Measurements from ENCODE around the gene SEC14L2.
A peak's percentile ranks its signal among the peaks of the same experiment; 100 is the strongest.

Gene SEC14L2

GRCh38 chr22:30351226-30351625, 45.6 kb upstream of the SEC14L2 start:
- H3K4me2 ChIP-seq (ENCODE audit: low read length): no peak overlapping the region
- H2AFZ ChIP-seq (ENCODE audit: low read depth, low read length): no peak overlapping the region
- H3K9me3 ChIP-seq (ENCODE audit: insufficient read depth, low read length): no peaks in the 10 kb centered on the region
- H4K20me1 ChIP-seq (ENCODE audit: insufficient read depth, low read length): peaks cover 49% of the 10 kb centered on the region
- H3K27me3 ChIP-seq (ENCODE audit: low read depth, low read length): no peaks in the 10 kb centered on the region
- peaks cover 63% of the 10 kb centered on the region for H3K36me3 ChIP-seq (replicated peaks; ENCODE audit: low read depth, low read length)
- no peak overlapping the region for H3K9ac ChIP-seq (ENCODE audit: low read length)
- no peak overlapping the region for H3K27ac ChIP-seq (ENCODE audit: low read length)
- peaks cover 91% of the 10 kb centered on the region for H3K79me2 ChIP-seq (ENCODE audit: low read length)
- no peak for TF ChIP-seq EZH2phosphoT487 (IDR thresholded peaks at IDR 0.05; ENCODE audit: low read depth)
- TF ChIP-seq, protein P1, sequence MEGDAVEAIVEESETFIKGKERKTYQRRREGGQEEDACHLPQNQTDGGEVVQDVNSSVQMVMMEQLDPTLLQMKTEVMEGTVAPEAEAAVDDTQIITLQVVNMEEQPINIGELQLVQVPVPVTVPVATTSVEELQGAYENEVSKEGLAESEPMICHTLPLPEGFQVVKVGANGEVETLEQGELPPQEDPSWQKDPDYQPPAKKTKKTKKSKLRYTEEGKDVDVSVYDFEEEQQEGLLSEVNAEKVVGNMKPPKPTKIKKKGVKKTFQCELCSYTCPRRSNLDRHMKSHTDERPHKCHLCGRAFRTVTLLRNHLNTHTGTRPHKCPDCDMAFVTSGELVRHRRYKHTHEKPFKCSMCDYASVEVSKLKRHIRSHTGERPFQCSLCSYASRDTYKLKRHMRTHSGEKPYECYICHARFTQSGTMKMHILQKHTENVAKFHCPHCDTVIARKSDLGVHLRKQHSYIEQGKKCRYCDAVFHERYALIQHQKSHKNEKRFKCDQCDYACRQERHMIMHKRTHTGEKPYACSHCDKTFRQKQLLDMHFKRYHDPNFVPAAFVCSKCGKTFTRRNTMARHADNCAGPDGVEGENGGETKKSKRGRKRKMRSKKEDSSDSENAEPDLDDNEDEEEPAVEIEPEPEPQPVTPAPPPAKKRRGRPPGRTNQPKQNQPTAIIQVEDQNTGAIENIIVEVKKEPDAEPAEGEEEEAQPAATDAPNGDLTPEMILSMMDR (IDR thresholded peaks at IDR 0.05; ENCODE audit: low read depth, low read length): no peak
- H3K4me1 ChIP-seq (ENCODE audit: low read length): peaks cover 28% of the 10 kb centered on the region
- H3K4me3 ChIP-seq (ENCODE audit: low read length): no peak overlapping the region

DNA sequence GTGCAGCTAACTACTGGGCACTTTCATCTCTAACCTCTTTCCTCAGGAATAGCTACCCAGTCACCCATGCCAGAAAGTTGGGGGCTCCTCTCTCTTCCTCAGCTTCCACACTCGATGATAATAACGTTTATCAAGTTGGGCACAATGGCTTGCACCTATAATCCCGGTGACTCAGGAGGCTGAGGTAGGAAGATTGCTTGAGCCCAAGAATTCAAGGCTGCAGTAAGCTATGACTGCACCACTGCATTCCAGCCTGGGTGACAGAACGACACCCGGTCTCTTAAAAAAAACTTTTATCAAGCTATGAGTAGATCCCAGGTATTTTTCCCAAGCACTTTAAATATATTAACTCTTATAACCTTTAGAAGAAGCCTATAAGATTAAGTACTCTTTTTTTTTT, 42.2 kb upstream of the SEC14L2 start:
- Histone ChIP-seq H3K36me3 (replicated peaks; ENCODE audit: low read depth, low read length) (peaks cover 38% of the 10 kb centered on the region), H3K4me2 (ENCODE audit: low read length) (peak overlapping the region; percentile 98), H3K4me1 (ENCODE audit: low read length) (peaks cover 17% of the 10 kb centered on the region), H3K27ac (ENCODE audit: low read length) (no peak overlapping the region), H2AFZ (ENCODE audit: low read depth, low read length) (no peak overlapping the region), H4K20me1 (ENCODE audit: insufficient read depth, low read length) (peaks cover 30% of the 10 kb centered on the region), H3K9me3 (ENCODE audit: insufficient read depth, low read length) (no peaks in the 10 kb centered on the region), H3K9ac (ENCODE audit: low read length) (no peak overlapping the region), H3K27me3 (ENCODE audit: low read depth, low read length) (no peaks in the 10 kb centered on the region), H3K79me2 (ENCODE audit: low read length) (peaks cover 66% of the 10 kb centered on the region), H3K4me3 (ENCODE audit: low read length) (no peak overlapping the region)
- TF ChIP-seq EZH2phosphoT487 (IDR thresholded peaks at IDR 0.05; ENCODE audit: low read depth): no peak
- TF ChIP-seq, protein P1 (IDR thresholded peaks at IDR 0.05; ENCODE audit: low read depth, low read length): no peak

- Histone ChIP-seq H2AFZ (ENCODE audit: low read depth, low read length) (peak within 1 kb of the TSS; percentile 66; the same call in 1 of the 2 replicates), H3K36me3 (replicated peaks; ENCODE audit: low read depth, low read length) (peaks cover 22% of the 10 kb centered on the region), H3K27ac (ENCODE audit: low read length) (peak within 1 kb of the TSS; percentile 81), H3K4me3 (ENCODE audit: low read length) (peak within 1 kb of the TSS; percentile 83), H3K79me2 (ENCODE audit: low read length) (peaks cover 47% of the 10 kb centered on the region), H3K4me2 (ENCODE audit: low read length) (peak within 1 kb of the TSS; percentile 98), H3K9me3 (ENCODE audit: insufficient read depth, low read length) (no peaks in the 10 kb centered on the region), H4K20me1 (ENCODE audit: insufficient read depth, low read length) (peaks cover 30% of the 10 kb centered on the region), H3K9ac (ENCODE audit: low read length) (peak within 1 kb of the TSS; percentile 89), H3K4me1 (ENCODE audit: low read length) (peaks cover 17% of the 10 kb centered on the region), H3K27me3 (ENCODE audit: low read depth, low read length) (no peaks in the 10 kb centered on the region)
- TF ChIP-seq EZH2phosphoT487 (IDR thresholded peaks at IDR 0.05; ENCODE audit: low read depth): no peak
- TF ChIP-seq, protein P1 (IDR thresholded peaks at IDR 0.05; ENCODE audit: low read depth, low read length): no peak
Measured at GRCh38 chr22:30356449-30357235, 40.2 kb upstream of the SEC14L2 start, which contains the start of the genes CCDC157 and SF3A1. CCDC157 (plus strand) TSS chr22:30357007; CDS start chr22:30366001, 8,994 bp downstream. SF3A1 (minus strand) TSS chr22:30356894; CDS start chr22:30356792, 102 bp downstream.

GRCh38 chr22:30357236-30357570, 39.6 kb upstream of the SEC14L2 start:
- Histone ChIP-seq H3K4me3 (ENCODE audit: low read length) (peak overlapping the region; percentile 83), H3K9ac (ENCODE audit: low read length) (peak overlapping the region; percentile 89; the same call in 1 of the 2 replicates), H3K79me2 (ENCODE audit: low read length) (peaks cover 42% of the 10 kb centered on the region), H3K36me3 (replicated peaks; ENCODE audit: low read depth, low read length) (peaks cover 18% of the 10 kb centered on the region), H3K4me1 (ENCODE audit: low read length) (peaks cover 17% of the 10 kb centered on the region), H3K27me3 (ENCODE audit: low read depth, low read length) (no peaks in the 10 kb centered on the region), H4K20me1 (ENCODE audit: insufficient read depth, low read length) (peaks cover 30% of the 10 kb centered on the region), H2AFZ (ENCODE audit: low read depth, low read length) (peak overlapping the region; percentile 66; the same call in 1 of the 2 replicates), H3K9me3 (ENCODE audit: insufficient read depth, low read length) (no peaks in the 10 kb centered on the region), H3K27ac (ENCODE audit: low read length) (no peak overlapping the region), H3K4me2 (ENCODE audit: low read length) (peak overlapping the region; percentile 67)
- TF ChIP-seq, protein P1 (IDR thresholded peaks at IDR 0.05; ENCODE audit: low read depth, low read length): no peak
- TF ChIP-seq EZH2phosphoT487 (IDR thresholded peaks at IDR 0.05; ENCODE audit: low read depth): no peak

All from OCI-LY3 (cell line).